RWPE1 (cell line): ENCODE data around the gene NSUN4.
A peak's percentile ranks its signal among the peaks of the same experiment; 100 is the strongest.
"Not testable (repeated sequence)": the region's sequence is repeated elsewhere in the genome, so short reads cannot be mapped to it uniquely, and the experiment has no call there.

Source experiments
- CTCF ChIA-PET: fragments of 350-600 bp; sonication (Branson Sonifier 250); formaldehyde crosslinking; extraction: SDS; loops from one replicate; lab custom pipeline; 2021; lab: Yijun Ruan, JAX
- POLR2A ChIA-PET: fragments of 400-600 bp; formaldehyde crosslinking; extraction: SDS; loops from one replicate; lab custom pipeline; 2020; ENCODE audit warnings: antibody characterized with exemption; ENCODE audit not compliant: low non-redundant PET; lab: Yijun Ruan, JAX
- DNase-seq: peaks from one replicate; pipeline ENCODE4 v3.0.0; 2012; ENCODE audit warnings: low spot score
- H3K27ac ChIP-seq: fragments of 450-650 bp; 2 replicates; pipeline ENCODE4 v1.5.1; 2017
- TF ChIP-seq, protein P1 (sequence below): fragments of 450-650 bp; conservative IDR thresholded peaks from 2 replicates; pipeline ENCODE4 v1.5.1; 2017; ENCODE audit warnings: low read depth, mild to moderate bottlenecking

The NSUN4 gene

GRCh38 chr1:46330381-46330780 is 10.2 kb upstream of the NSUN4 start:
- H3K27ac ChIP-seq, POLR2A ChIA-PET, DNase-seq: not testable (repeated sequence)
- CTCF ChIA-PET, result interaction anchor here (0.7 kb wide), 1 partner anchor 21 kb away, joined by 3 read pairs; no protein-coding TSS in a partner anchor

DNA sequence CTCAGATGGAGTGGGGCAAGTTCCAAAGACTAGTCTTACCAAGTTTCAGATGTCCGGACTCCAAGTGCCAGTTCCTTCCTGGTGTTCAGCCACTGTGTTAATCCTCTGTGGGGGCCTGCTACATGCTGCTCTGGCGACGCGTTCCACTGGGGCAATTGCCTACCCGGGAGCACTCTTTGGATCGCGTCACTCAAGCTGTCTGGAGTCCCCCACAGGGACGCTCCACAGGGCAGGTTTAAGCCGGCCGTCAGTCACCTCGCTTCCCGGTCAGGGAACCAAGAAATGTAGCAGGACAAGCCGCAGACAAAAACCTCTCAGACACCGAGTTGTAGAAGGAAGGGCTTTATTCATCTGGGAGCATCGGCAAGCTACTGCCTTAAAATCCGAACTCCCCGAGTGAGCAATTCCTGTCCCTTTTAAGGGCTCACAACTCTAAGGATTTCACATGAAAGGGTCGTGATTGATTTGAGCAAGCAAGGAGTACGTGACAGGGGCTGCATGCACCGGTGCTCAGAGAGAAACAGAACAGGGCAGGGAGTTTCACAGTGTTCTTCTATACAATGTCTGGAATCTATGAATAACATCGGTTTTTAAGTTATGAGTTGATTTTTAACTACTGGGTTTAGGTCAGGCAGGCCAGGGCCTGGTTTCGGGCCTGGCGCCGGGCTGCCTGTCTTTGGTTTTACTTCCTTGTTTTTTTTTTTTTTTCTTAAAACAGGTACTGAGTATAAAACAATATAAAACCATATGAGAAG is 8.6 kb upstream of the NSUN4 start:
- H3K27ac ChIP-seq, DNase-seq, POLR2A ChIA-PET: not testable (repeated sequence)
- CTCF ChIA-PET, result interaction anchor here (0.6 to 0.9 kb wide), 2 partner anchors 9 to 23 kb away, joined by 3 to 4 read pairs; no protein-coding TSS in a partner anchor

- POLR2A ChIA-PET, result no interaction called here
- no peak overlapping the region for H3K27ac ChIP-seq
These were observed 7.1 kb upstream of the NSUN4 start for GRCh38 chr1:46333300-46334029.

DNA sequence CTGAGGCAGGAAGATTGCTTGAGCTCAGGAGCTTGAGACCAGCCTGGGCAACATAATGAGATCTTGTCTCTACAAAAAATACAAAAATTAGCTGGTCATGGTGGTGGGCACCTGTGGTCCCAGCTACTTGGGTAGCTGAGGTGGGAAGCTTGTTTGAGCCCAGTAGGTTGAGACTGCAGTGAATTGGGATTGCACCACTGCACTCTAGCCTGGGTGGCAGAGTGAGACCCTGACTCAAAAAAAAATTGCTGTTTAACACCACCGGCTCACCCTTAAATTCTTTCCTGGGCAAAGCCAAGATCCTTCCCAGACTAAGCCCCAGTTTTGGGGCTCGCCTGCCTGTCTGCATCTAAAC is 6.6 kb upstream of the NSUN4 start:
- no peak overlapping the region for H3K27ac ChIP-seq
- TF ChIP-seq, protein P1, sequence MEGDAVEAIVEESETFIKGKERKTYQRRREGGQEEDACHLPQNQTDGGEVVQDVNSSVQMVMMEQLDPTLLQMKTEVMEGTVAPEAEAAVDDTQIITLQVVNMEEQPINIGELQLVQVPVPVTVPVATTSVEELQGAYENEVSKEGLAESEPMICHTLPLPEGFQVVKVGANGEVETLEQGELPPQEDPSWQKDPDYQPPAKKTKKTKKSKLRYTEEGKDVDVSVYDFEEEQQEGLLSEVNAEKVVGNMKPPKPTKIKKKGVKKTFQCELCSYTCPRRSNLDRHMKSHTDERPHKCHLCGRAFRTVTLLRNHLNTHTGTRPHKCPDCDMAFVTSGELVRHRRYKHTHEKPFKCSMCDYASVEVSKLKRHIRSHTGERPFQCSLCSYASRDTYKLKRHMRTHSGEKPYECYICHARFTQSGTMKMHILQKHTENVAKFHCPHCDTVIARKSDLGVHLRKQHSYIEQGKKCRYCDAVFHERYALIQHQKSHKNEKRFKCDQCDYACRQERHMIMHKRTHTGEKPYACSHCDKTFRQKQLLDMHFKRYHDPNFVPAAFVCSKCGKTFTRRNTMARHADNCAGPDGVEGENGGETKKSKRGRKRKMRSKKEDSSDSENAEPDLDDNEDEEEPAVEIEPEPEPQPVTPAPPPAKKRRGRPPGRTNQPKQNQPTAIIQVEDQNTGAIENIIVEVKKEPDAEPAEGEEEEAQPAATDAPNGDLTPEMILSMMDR, result no peak
- CTCF ChIA-PET, result interaction anchor here (1.1 kb wide), 1 partner anchor 14 kb away, joined by 3 read pairs; no protein-coding TSS in a partner anchor
- POLR2A ChIA-PET, result no interaction called here
- no peak for DNase-seq

More at GRCh38 chr1:46333300-46334029, 7.1 kb upstream of the NSUN4 start:
- CTCF ChIA-PET, result interaction anchor here (0.6 to 1.1 kb wide), 2 partner anchors 8 to 14 kb away, joined by 3 to 4 read pairs; no protein-coding TSS in a partner anchor
- TF ChIP-seq, protein P1, result no peak
- DNase-seq, result peak; percentile 34

DNA sequence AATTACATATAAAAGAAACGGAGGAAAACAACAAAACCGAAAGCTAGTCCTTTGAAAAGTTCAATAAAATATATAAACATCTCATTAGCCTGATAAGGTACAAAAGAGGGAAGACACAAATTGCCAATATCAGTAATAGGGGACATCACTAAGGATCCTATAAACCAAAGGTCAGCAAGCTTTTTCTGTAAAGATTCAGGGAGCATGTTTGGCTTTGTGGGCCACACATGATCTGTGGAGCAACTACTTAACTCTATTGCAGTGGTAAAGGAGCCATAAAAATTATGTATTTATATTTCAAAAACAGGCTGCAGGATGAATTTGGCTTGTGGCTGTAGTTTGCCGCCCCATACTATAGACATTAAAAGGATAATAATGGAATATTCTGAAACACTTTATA is 5.5 kb upstream of the NSUN4 start:
- POLR2A ChIA-PET, result no interaction called here
- no peak for DNase-seq
- H3K27ac ChIP-seq, result no peak overlapping the region
- CTCF ChIA-PET, result interaction anchor here (0.7 kb wide), 1 partner anchor 40 kb away, joined by 4 read pairs; no protein-coding TSS in a partner anchor
- TF ChIP-seq, protein P1, result no peak

GRCh38 chr1:46337409-46337808 is 3.2 kb upstream of the NSUN4 start:
- H3K27ac ChIP-seq, CTCF ChIA-PET, DNase-seq: not testable (repeated sequence)
- POLR2A ChIA-PET, result interaction anchor here (0.6 kb wide), 1 partner anchor 1562 kb away, joined by 4 read pairs; no protein-coding TSS in a partner anchor

GRCh38 chr1:46341222-46342083 is 846 bp downstream of the NSUN4 start:
- ChIA-PET POLR2A (no interaction called here), CTCF (interaction anchor here (0.5 to 1.4 kb wide), 8 partner anchors 8 to 1067 kb away, joined by 3 to 5 read pairs (median 3); partner anchors contain the start of genes LRRC41 and UQCRH)
- TF ChIP-seq, protein P1, result no peak
- peak overlapping the region; percentile 98 for H3K27ac ChIP-seq
- no peak for DNase-seq
